Hematopoietic multipotent progenitor cell (in vitro differentiated cells): ENCODE results near the gene TBC1D32. TPM values are rescaled to one million over a fixed set of nuclear protein-coding genes. Genes with fewer than 3 reads are reported as not detected.
"Not testable (repeated sequence)": the region's sequence is repeated elsewhere in the genome, so short reads cannot be mapped to it uniquely, and the experiment has no call there.

Experiments
- DNase-seq, 3 donors: peaks; one replicate each; pipeline ENCODE4 v3.0.0-alpha.2; 2011 to 2015; ENCODE audit warnings: low read depth in 2 of 3, low spot score in 2 of 3
- total RNA-seq: library from RNA; depleted of rRNA; stranded (reverse); fragments of >200 nt; gene quantifications from one replicate; pipeline ENCODE4 v1.2.3, GENCODE V29; 2012

TBC1D32 gene
- total RNA-seq, 1 donor, result 7.5 TPM

DNA sequence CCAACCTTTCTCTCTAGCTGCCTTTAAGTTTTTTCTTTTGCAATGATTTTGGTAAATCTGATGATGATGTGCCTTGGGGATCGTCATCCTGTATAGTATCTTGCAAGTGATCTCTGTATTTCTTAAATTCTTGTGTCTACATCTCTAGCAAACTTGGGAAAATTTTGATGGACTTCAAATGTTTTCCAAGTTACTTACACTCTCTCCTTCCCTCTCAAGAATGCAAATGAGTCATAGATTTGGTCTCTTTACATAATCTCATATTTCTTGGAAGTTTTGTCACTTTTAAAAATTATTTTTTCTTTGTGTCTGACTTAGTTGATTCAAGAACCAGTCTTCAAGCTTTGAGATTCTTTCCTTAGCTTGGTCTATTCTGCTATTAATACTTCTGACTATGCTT, 176.4 kb downstream of the TBC1D32 start:
- DNase-seq, result no peak

DNA sequence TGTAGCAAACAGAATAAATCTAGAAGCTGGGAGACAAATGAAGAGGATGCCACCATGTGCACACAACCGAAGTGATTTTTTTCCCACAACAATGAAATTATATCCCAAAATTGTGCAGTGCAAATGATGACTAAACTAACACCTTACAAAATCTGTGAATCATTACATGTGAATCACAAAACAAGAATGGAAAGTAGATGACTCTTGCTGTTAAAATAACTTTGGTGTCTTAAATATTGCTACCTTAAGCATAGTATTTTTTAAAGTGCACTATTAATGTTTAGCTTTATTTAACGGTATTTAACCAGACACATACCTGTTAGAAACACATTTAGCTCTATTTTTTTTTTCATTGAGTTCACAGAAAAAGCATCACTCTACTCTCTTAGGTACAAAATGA, 190.8 kb downstream of the TBC1D32 start:
- no peak for DNase-seq

DNA sequence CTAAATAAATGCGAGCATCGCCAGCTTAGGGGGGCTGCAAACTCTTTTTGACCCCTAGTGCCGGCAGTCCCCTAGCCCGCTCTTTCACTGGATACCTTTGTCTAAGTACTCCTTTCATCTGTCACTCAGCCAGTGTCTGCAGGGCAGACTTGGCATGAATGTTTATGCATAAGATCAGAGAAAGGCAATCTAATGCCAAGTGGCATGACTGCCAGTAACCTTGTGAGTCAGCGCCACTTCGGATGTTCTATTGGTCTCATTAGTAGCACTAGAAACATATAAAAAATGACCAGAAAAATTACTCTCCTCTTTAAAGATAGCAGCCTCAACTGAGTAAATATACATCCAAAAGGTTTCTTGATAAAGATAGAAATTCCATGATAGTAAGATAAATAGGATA, 192.2 kb downstream of the TBC1D32 start:
- DNase-seq, result no peak

DNA sequence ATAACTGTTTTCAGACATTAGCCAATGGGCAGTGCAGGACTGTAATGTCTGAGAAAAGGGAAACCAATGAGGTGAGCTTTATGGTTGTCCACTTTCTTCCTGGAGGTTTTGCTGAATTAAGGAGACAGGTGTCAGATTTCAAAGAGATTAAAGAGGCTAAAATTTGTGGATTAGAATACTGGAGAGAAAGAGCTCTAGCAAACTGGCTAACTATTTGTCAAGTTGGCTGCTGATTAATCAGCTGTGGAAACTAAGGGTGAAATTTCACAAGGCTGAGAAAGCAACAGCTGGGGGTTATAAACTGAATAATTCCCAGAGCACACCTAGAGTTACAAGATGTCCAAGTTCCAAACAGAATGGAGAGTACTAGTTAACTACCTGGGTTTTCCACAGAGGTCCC, 198.9 kb downstream of the TBC1D32 start:
- DNase-seq, result no peak

DNA sequence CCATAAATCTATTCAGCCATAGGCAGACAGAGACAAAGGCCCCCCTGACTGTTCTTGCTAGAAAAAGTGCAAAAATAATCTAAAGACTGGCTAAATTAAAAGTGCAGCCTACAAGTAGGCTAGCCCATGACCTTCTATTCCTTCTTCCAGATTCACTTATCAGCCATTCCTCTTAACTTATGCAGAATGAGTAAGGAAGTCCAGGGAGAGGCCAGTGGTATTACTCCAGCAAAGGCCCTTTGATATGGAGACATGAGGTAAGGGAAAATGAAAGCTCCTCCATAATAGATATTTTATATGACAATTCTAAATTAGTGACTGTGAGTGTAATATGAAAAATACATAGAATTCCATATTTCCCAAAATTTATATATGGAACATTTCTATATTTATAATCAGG, 199.4 kb downstream of the TBC1D32 start:
- DNase-seq, result no peak

DNA sequence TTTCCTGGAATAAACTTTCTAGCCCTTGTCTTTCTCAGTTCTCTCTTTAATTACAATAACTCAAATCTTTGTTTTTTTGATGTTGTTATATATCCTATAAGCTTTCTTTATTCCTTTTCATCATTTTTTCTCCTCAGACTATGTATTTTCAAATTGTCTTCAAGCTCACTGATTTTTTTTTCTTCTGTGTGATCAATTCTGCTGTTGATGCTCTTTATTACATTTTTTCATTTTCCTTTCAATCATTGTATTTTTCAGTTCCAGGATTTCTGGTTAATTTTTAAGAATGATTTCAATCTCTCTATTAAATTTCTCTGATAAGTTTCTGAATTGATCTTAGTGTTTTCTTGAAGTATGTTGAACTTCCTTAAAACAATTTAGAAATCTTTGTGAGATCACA, 209.7 kb downstream of the TBC1D32 start:
- DNase-seq, result no peak

DNA sequence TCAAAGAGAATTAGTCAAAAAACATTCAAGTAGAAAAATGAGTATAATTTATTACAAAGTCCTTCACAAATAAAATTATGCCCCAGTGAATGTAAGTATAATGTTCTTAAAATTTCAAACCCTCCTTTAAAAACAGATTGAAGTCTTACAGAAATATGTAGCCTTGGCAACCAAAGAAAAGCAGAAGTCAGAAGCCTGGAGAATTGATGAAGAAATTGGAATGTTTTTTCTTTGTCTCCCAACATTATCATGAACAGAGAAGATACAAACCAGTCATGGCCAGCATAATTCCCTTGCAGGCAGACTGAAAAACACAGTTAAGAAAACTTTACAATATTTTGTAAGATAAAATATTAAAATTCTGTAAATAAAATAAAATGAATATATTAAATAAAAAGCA, 221.9 kb downstream of the TBC1D32 start:
- no peak for DNase-seq

DNA sequence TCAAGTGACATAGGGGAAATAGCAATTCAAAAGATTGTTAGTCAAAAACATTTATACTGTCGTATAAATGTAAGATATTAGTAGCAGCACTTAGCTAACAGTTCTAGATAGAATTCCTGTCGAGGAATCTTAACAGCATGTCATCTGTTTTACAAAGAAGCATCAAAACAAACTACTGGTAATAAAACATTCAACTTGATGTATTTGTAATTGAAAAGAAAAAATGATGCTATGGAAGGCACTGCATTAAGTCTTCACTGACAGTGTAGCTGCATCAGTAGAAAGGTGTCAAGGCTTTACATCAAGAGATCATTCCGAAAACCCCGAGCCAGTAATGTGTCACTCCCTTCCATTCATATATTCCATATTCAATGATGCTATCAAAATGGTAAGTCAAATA, 223.5 kb downstream of the TBC1D32 start:
- no peak for DNase-seq

DNA sequence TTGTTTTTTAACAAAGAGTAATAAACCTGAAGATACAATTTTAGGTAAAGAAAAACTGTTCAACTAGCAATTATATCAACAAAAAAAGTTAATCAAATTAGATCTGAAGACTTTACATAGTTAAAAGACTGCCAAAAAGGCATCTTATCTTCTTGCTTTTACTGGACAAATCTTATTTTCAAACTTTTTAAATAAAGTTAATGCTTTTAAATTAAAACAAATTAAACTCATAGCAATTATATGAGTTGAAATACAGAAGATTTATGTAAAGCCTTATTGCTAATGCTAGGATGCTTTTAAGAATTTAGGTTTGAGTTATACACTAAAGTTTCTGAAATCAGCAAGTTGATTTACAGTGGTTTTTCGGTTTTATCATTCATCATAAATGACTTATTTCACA, 227.3 kb downstream of the TBC1D32 start:
- DNase-seq, result no peak

DNA sequence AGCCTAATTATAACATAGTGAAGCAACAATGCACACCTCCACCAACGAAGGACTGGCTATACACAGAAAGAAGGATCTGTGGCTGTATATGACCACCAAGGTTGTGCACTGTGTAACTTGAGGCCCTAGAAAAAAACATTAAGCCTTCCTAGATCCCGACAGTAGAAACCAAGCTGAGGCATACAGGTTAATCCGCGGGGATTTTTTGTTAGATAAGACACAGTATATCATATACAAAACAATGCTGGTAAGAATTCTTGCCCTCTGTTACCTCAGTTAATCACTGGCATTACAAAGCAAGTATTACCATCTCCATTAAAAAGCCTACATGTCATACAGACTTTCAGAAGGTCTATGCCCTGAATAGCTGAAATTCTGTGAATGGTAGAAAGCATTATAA, 228.8 kb downstream of the TBC1D32 start:
- DNase-seq, result no peak

DNA sequence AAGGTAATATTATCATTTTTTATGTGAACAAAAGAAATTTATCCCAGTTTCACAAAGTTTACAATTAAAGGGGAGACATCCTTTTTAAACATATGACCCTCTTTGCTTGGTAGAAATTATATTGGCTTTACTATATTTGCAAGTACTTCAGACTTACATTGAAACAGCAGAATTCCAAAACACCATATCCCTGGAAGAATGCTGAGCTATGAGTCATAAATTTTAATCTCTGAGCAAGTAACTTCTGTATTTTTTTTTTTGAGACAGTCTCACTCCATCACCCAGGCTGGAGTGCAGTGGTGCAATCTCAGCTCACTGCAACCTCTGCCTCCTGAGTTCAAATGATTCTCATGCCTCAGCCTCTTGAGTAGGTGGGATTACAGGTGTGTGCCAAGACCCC, 240.4 kb downstream of the TBC1D32 start:
- no peak for DNase-seq

DNA sequence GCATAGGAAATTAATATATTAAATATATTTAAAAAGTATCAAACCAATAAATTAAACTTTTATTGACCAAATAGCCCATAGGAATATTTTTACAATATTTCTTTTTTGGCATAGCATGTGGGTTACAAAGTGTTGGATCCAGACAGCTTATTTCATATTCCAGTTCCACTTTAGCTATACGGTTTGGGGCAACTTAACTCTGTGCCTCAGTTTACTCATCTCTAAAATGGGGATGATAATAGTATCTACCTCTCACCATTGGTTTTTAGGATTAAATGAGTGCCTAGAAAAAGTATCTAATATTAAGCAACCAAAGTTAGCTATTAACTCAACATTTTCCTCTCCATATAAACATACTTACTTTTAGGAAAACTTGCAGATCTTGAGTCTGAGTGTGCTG, 243.8 kb downstream of the TBC1D32 start:
- no peak for DNase-seq

DNA sequence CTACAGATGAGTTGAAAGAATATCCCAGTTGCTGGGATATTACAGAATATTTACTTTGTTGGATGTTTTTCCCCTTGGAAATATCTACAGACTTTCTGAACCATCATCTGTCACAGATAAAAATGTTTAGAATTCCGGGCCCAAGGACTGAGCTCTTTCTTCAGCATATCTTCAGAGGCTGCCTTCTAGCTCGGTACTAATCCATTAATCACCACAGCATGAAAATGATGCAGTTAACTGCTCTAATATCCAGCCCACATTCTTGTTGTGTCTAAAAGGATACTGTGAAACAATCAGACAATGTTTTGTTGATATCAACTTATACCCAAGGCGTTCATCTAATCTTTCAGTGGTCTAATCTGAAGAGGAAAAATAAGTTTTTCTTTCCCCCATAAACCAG, 247.4 kb downstream of the TBC1D32 start:
- no peak for DNase-seq

DNA sequence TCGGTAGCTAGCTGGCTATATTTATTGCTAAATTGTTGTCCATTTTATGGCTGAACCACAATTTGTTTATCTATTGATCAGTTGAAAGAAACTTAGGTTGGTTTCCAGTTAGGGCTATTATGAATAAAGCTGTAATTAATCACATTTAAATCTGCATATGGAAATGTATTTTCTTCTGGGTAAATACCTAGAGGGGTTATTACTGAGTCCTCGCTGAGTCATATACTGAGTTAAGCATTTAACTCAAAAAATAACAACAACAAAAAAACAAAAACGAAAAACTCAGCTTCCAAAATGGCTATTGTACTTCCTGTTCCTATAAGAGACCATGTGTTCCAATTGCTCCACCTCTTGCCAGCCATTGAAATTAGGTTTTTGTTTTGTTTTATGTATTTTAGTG, 258.2 kb downstream of the TBC1D32 start:
- DNase-seq, result no peak

DNA sequence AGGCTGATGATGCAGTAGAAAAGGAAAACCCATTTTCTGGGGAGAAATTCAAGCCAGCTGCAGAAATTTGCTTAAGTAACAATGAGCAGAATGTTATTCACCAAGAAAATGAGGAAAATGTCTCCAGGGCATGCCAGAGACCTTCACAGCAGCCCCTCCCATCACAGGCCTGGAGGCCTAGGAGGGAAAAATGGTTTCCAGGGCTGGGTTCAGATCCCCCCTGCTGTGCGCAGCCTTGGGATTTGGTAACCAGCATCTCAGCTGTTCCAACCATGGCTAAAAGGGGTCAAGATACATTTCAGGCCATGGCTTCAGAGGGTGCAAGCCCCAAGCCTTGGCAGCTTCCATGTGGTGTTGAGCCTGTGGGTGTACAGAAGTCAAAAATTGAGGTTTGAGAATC, 265.5 kb downstream of the TBC1D32 start:
- not testable (repeated sequence) for DNase-seq

DNA sequence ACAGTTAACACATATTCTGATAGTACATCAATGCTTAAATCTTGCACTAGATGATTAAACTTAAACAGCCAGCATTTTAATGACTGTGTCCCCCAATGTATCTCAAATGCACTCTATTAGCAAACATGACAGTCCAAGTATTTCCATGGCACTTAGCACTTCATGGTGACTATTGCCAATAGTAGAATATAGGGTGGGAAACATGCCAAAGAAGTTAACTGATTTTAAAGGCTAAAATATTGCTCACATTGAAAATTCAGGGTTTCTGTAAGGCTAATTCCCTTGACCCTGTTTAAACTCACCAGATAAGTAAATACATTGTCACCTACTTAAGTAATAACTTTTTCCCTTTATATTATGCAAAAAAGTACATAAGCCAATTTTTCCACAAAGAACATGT, 266.9 kb downstream of the TBC1D32 start:
- no peak for DNase-seq

DNA sequence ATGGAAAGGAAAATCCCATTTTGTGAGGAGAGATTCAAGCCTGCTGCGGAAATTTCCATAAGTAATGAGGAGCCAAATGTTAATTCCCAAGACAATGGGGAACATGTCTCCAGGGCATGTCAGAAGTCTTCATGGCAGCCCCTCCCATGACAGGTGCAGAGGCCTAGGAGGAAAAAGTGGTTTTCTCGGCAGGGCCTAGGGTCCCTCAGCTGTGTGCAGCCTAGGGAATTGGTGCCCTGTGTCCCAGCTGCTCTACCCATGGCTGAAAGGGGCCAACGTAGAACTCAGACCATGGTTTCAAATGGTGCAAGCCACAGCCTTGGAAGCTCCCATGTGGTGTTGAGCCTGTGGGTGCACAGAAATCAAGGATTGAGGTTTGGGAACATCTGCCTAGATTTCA, 269.9 kb downstream of the TBC1D32 start:
- DNase-seq, result no peak

DNA sequence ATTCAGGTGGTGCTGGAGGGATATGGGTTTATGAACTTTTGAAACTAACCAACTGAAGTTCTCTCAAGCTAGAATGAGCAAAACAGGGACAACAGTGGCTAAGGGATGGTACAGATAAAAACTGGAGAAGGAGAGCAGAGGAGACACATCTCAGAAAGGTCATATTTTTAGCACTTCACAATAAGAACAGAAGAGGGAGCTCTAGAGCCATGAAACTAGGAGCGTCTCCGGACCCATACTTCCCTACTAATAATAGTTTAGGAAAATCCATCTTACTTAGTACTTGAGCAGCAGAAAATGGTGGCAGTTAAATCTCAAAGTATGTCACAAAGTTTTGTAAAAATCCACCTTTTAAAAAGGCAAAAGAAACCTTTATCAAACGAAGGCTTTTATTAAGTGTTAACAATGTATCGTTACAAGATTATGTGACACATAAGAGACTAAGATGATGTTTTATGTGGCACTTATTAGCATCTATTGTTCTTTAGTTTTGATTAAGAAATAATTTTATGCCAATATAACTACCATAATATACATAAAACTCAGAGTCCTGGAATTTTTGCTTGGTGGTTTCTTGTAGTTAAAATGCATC, 278.6 kb downstream of the TBC1D32 start:
- DNase-seq, result peak; percentile 1 to 64 (median 17)

DNA sequence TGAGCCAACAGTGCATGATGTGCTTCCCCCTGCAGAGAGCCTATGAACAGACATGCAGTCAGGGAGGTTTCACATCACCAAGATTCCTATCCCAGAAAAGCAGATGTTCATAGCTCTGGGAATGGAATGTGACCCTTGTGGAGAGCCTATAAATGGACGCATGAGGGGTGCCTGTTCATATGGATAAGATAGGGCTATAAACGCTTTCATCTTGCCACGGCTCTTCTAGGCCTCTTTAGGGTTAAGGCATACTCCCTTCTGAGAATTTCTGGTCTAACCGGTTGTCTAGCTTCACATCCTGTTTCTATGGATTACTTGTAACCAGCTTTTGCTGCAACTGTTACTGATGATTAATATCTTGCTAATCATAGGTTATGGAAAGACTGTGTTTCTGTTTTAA, 285.7 kb downstream of the TBC1D32 start:
- not testable (repeated sequence) for DNase-seq

DNA sequence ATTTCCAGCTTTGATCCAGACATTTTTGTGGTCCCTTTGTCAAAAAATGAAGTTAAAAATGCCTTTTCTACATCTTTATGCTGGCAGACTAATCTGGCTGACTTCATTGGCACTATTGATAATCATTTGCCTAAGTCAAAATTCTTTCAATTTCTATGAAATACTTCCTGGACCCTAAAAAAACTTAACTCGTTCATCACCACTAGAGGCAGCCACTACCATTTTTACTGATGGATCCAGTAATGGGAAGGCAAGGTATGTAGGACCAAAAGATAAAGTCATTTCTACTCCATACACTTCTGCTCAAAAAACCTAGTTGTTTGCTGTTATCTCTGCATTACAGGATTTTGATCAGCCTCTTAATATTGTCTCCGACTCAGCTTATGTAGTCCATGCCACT, 289.4 kb downstream of the TBC1D32 start:
- DNase-seq, result not testable (repeated sequence)

DNA sequence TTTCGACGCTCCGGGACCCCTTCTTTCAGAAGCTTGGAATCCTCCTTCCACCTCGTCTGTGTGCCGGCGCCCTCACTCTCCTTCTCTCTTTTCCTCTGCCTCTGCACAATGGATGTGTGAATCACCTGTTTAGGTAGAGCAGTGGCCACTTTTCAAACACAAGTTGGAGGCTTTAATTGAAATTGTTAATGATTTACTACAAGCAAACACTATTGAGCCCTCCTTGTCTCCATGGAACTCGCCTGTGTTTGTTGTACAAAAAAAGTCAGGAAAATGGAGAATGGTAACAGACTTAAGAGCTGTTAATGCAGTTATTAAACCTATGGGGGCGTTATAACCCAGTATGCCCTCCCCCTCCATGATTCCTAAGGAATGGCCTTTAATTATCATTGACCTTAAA, 290.6 kb downstream of the TBC1D32 start:
- DNase-seq, result not testable (repeated sequence)

DNA sequence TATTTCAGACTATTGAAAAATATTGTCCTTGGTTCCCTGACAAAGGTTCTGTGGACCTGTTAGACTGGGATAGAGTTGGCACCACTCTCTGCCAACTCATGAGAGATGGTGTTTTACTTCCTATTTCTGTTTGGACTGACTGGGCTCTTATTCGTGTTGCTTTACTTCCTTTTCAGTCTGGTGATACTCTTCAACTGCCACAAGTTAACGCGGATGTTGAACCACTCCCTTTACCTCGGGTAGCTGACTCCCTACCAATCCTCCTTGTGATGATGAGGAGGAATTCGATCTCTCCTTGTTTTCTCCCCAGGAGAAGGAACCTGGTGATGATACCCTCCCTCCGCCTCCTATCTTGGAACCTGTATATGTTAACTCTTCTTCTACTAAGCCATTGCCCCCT, 291.1 kb downstream of the TBC1D32 start:
- not testable (repeated sequence) for DNase-seq

DNA sequence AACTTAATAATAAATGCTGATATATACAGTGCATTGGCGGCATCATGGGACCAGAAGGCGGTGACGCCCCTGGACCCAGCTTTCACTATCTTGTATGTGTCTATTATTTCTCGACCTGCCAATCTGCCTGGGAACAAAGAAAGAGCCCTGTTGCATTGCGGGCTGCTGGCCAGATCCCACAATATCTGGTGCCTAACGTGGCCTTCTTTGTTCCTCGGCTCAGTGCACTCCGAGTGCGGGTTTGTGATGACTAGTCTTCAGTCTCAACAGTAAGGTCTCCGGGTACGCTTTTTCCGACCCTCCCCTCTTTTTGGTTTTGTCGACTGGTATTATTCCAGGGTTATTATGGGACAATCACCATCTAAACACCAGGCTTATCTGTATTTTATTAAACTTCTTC, 291.5 kb downstream of the TBC1D32 start:
- no peak for DNase-seq
